ENCODE results near the gene ABCA10.

ABCA10 gene

DNA sequence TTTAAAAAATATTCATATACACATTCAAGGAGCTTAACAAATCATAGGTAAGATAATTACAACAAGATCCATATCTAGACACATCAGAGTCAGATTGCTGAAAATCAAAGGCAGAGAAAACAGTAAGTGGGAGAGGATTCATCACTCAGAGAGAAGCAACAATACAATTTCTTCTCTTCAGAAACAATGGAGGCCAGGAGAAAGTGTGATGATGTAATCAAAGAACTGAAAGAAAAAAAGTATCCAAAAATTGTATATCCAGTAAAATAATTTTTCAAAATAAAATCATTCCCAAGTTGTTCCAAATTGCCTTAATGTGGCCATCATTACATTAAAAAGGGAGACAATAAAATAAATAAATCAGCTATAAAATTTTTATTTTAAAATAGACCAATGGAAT lies 69.2 kb downstream of the ABCA10 start:
- TF ChIP-seq TEAD4 (IDR thresholded peaks at IDR 0.05) (no peak), ZBTB7A (IDR thresholded peaks at IDR 0.05; ENCODE audit: low read depth) (no peak), FOXM1 (IDR thresholded peaks at IDR 0.05; ENCODE audit: borderline replicate concordance, low read depth) (no peak), CEBPB (IDR thresholded peaks at IDR 0.05) (no peak), TAF1 (IDR thresholded peaks at IDR 0.05; ENCODE audit: low read depth) (no peak), EGR1 (IDR thresholded peaks at IDR 0.05) (no peak), YY1 (IDR thresholded peaks at IDR 0.05; ENCODE audit: low read depth) (no peak), RAD21 (IDR thresholded peaks at IDR 0.05; ENCODE audit: low read depth) (no peak), TCF12 (IDR thresholded peaks at IDR 0.05; ENCODE audit: low read depth) (no peak), EP300 (IDR thresholded peaks at IDR 0.05; ENCODE audit: borderline replicate concordance) (no peak), NFIC (IDR thresholded peaks at IDR 0.05) (no peak), CREB1 (IDR thresholded peaks at IDR 0.05; ENCODE audit: low read depth) (no peak)
- TF ChIP-seq, protein P1, sequence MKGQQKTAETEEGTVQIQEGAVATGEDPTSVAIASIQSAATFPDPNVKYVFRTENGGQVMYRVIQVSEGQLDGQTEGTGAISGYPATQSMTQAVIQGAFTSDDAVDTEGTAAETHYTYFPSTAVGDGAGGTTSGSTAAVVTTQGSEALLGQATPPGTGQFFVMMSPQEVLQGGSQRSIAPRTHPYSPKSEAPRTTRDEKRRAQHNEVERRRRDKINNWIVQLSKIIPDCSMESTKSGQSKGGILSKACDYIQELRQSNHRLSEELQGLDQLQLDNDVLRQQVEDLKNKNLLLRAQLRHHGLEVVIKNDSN (IDR thresholded peaks at IDR 0.05) = no peak
- TF ChIP-seq, protein P2, sequence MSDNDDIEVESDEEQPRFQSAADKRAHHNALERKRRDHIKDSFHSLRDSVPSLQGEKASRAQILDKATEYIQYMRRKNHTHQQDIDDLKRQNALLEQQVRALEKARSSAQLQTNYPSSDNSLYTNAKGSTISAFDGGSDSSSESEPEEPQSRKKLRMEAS (IDR thresholded peaks at IDR 0.05) = no peak
- TF ChIP-seq, protein P3, sequence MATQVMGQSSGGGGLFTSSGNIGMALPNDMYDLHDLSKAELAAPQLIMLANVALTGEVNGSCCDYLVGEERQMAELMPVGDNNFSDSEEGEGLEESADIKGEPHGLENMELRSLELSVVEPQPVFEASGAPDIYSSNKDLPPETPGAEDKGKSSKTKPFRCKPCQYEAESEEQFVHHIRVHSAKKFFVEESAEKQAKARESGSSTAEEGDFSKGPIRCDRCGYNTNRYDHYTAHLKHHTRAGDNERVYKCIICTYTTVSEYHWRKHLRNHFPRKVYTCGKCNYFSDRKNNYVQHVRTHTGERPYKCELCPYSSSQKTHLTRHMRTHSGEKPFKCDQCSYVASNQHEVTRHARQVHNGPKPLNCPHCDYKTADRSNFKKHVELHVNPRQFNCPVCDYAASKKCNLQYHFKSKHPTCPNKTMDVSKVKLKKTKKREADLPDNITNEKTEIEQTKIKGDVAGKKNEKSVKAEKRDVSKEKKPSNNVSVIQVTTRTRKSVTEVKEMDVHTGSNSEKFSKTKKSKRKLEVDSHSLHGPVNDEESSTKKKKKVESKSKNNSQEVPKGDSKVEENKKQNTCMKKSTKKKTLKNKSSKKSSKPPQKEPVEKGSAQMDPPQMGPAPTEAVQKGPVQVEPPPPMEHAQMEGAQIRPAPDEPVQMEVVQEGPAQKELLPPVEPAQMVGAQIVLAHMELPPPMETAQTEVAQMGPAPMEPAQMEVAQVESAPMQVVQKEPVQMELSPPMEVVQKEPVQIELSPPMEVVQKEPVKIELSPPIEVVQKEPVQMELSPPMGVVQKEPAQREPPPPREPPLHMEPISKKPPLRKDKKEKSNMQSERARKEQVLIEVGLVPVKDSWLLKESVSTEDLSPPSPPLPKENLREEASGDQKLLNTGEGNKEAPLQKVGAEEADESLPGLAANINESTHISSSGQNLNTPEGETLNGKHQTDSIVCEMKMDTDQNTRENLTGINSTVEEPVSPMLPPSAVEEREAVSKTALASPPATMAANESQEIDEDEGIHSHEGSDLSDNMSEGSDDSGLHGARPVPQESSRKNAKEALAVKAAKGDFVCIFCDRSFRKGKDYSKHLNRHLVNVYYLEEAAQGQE (IDR thresholded peaks at IDR 0.05; ENCODE audit: low read depth) = no peak

DNA sequence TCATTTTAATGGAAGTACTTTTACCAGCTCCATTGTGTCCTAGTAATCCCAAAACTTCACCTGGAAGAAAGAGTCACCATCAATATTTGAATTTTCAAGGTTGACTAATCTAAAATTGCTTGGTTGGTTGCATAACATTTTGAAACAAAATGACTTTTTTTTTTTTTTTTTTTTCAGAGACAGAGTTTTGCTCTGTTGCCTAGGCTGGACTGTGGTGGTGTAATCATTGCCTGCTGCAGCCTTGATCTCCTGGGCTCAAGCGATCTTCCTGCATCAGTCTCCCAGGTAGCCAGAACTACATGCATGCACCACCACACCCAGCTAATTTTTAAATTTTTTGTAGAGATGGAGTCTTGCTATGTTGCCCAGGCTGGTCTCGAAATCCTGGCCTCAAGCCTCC lies 74.4 kb downstream of the ABCA10 start:
- TF ChIP-seq CREB1 (IDR thresholded peaks at IDR 0.05; ENCODE audit: low read depth) (no peak), TAF1 (IDR thresholded peaks at IDR 0.05; ENCODE audit: low read depth) (no peak), TCF12 (IDR thresholded peaks at IDR 0.05; ENCODE audit: low read depth) (no peak), ZBTB7A (IDR thresholded peaks at IDR 0.05; ENCODE audit: low read depth) (no peak), FOXM1 (IDR thresholded peaks at IDR 0.05; ENCODE audit: borderline replicate concordance, low read depth) (no peak), TEAD4 (IDR thresholded peaks at IDR 0.05) (no peak), CEBPB (IDR thresholded peaks at IDR 0.05) (no peak), YY1 (IDR thresholded peaks at IDR 0.05; ENCODE audit: low read depth) (no peak), RAD21 (IDR thresholded peaks at IDR 0.05; ENCODE audit: low read depth) (no peak), EGR1 (IDR thresholded peaks at IDR 0.05) (no peak)
- TF ChIP-seq, protein P1 (IDR thresholded peaks at IDR 0.05) = no peak

DNA sequence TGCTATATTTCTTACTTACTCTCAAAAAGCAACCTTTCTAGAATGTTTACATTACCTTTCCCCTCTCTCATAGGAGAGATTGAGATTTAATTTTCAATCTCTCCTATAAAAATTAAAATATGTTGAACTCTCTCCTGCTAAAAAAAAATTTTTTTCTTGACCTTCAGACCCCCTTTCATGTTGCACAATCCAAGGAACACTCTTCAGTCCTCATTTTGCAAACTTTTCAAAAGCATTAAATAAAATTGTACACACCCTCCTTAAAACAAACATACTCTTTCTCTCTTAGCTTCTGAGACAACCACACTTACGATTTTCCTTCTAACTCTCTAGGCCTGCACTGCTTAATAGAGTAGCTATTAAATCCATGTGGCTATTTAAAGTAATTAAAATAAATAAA lies 78.3 kb downstream of the ABCA10 start:
- TF ChIP-seq ZBTB7A (IDR thresholded peaks at IDR 0.05; ENCODE audit: low read depth) (no peak), TEAD4 (IDR thresholded peaks at IDR 0.05) (no peak), TCF12 (IDR thresholded peaks at IDR 0.05; ENCODE audit: low read depth) (no peak), YY1 (IDR thresholded peaks at IDR 0.05; ENCODE audit: low read depth) (no peak), FOXM1 (IDR thresholded peaks at IDR 0.05; ENCODE audit: borderline replicate concordance, low read depth) (no peak), CEBPB (IDR thresholded peaks at IDR 0.05) (no peak), EP300 (IDR thresholded peaks at IDR 0.05; ENCODE audit: borderline replicate concordance) (no peak), NFIC (IDR thresholded peaks at IDR 0.05) (no peak)

DNA sequence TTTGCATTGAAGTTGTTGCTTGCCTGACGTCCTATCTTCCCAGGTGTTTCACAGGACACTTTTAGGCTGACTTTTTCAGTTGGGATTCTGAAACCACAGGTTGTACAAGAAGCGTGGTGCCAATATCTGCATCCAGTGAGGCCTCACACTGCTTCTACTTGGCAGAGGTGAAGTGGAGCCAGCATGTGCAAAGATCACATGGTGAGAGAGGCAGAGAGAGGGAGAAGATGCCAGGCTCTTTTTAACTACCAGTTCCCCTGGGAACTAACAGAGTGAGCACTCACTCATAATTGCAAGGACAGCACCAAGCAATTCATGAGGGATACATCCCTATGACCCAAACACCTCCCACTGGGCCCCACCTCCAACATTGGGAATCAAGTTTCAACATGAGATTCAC lies 81.2 kb downstream of the ABCA10 start:
- TF ChIP-seq, protein P2 (IDR thresholded peaks at IDR 0.05) = no peak
- TF ChIP-seq TCF12 (IDR thresholded peaks at IDR 0.05; ENCODE audit: low read depth) (no peak), CEBPB (IDR thresholded peaks at IDR 0.05) (no peak), NFIC (IDR thresholded peaks at IDR 0.05) (no peak), FOXM1 (IDR thresholded peaks at IDR 0.05; ENCODE audit: borderline replicate concordance, low read depth) (no peak)
- TF ChIP-seq, protein P1 (IDR thresholded peaks at IDR 0.05) = no peak

DNA sequence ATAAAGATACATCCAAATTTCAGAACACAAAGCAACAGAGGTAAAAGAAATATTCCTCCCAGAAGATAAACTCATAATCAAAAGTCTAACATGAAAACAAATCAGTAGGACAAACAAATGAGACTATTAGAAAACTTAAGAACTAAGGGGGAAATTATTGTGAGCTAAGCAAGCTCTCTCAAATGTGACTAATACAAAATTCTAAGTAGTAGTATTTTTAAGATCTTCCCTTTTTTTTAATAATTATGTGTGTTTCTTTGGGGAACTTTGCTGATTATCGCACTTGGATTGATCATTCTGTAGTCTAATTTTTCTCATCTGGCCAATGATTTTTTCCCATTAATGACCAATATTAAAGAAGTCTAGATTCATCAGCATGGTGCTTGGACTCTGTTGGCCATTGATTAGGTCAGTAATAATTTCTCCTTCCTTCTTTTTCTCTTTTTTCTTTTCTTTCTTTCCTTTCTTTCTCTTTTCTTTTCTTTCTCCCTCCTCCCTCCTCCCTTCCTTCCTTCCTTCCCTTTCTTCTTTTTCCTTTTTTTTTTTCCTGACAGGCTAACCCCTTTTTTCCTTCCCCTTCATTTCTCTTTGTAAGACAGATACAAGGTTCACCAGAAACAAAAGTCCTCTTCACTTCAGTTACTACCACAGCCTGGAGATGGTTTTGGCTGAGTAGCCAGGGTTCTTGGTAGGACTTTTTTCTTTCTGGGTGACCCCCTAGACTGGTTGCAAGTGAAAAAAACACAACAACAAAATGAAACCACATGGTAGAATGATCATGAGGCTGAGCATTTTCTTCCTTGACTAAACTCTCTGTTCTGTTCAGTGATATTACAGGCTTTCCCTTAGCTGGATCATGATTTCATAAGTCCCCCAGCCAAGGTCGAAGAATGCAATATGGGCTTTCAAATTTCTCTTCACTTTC lies 84.0 kb downstream of the ABCA10 start:
- TF ChIP-seq, protein P2 (IDR thresholded peaks at IDR 0.05) = no peak
- no peak for TF ChIP-seq EGR1 (IDR thresholded peaks at IDR 0.05)
- no peak for TF ChIP-seq RAD21 (IDR thresholded peaks at IDR 0.05; ENCODE audit: low read depth)
- no peak for TF ChIP-seq CREB1 (IDR thresholded peaks at IDR 0.05; ENCODE audit: low read depth)
- no peak for TF ChIP-seq CEBPB (IDR thresholded peaks at IDR 0.05)
- TF ChIP-seq TEAD4 (IDR thresholded peaks at IDR 0.05) = no peak
- TF ChIP-seq ZBTB7A (IDR thresholded peaks at IDR 0.05; ENCODE audit: low read depth) = no peak
- TF ChIP-seq FOXM1 (IDR thresholded peaks at IDR 0.05; ENCODE audit: borderline replicate concordance, low read depth) = no peak
- TF ChIP-seq, protein P1 (IDR thresholded peaks at IDR 0.05) = no peak
- TF ChIP-seq NFIC (IDR thresholded peaks at IDR 0.05) = no peak
- TF ChIP-seq EP300 (IDR thresholded peaks at IDR 0.05; ENCODE audit: borderline replicate concordance) = no peak
- TF ChIP-seq, protein P3 (IDR thresholded peaks at IDR 0.05; ENCODE audit: low read depth) = no peak
- TF ChIP-seq TCF12 (IDR thresholded peaks at IDR 0.05; ENCODE audit: low read depth) = no peak
- TF ChIP-seq TAF1 (IDR thresholded peaks at IDR 0.05; ENCODE audit: low read depth) = no peak
- no peak for TF ChIP-seq YY1 (IDR thresholded peaks at IDR 0.05; ENCODE audit: low read depth)

All from Ishikawa (cell line).